HG02973 (cell line): ENCODE data around the gene HOXB2.
"Not testable (repeated sequence)": the region's sequence is repeated elsewhere in the genome, so short reads cannot be mapped to it uniquely, and the experiment has no call there.

Experiments used
- ATAC-seq: cut with Tn5 transposase; IDR thresholded peaks from one replicate; pipeline ENCODE4 v1.9.1; 2021; ENCODE audit warnings: moderate library complexity; ENCODE audit not compliant: unreplicated experiment

Gene HOXB2

GRCh38 chr17:48542114-48542656 is 2.7 kb downstream of the HOXB2 start:
- no peak for ATAC-seq

DNA sequence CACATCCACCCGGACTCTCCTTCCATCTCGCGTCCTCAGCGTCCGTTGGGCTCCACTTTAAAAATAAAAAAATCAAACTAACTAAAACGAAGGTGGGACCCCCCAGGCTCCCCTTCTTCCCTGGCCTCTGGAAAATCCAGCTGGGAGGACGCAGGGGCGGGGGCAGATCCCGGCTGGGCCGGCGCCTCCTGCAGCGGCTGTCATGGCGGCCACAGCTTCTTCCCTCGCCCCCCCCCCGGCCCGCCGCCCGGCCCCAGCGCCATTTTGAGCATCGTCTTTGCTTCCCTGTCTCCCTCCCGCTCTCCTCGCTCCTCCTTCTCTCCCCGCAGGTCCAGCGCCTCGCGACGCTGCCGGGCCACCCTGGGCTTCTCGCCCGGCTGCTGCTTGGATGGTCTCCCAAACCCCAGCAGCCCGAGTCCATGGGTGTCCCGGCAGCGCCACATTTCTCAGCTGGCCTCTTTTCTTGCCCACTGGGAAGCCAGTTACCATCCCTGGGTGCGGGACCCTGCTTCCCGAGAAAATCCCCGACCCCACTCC is 3.3 kb downstream of the HOXB2 start:
- no peak for ATAC-seq

GRCh38 chr17:48541036-48541576 is 3.8 kb downstream of the HOXB2 start:
- no peak for ATAC-seq

DNA sequence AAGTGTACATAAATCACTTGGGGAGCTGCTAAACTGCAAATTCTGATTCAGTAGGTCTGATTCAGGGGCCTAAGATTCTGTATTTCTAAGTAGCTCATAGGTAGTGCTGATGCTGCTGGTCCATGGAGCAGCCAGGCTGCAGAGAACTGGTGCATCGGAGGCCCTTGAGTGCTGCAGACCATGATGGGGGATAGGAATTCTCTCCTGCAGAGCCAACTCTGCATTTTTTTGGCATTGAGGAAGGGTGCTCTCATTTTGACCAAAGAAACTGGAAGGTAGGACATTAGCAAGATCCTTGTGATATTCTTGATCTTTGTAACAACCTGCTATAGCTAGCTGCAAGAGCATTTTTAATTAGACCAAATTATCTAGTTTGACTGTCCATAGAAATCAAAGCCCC is 4.7 kb downstream of the HOXB2 start:
- no peak for ATAC-seq

- ATAC-seq, result no peak
Measured at GRCh38 chr17:48539177-48539576, 5.7 kb downstream of the HOXB2 start.

DNA sequence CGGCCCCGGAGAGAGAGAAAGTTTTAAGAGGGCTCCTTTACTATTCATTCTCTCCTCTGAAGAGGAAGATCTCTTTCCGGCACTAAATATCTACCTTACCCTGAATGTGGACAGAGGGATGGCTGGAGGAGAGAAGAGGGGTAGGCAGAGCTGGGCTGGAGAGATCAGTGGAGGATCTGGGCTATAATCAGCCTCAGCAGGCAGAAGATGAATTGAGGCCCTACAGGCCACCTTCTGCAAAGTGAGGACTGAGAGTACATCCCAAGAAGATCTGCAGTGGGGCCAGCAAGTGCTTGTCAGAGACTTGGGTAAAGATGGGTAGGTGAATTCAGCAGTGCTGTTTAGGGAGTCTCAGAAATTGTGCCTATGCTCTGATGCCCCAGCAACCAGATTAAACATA is 7.6 kb downstream of the HOXB2 start:
- no peak for ATAC-seq

DNA sequence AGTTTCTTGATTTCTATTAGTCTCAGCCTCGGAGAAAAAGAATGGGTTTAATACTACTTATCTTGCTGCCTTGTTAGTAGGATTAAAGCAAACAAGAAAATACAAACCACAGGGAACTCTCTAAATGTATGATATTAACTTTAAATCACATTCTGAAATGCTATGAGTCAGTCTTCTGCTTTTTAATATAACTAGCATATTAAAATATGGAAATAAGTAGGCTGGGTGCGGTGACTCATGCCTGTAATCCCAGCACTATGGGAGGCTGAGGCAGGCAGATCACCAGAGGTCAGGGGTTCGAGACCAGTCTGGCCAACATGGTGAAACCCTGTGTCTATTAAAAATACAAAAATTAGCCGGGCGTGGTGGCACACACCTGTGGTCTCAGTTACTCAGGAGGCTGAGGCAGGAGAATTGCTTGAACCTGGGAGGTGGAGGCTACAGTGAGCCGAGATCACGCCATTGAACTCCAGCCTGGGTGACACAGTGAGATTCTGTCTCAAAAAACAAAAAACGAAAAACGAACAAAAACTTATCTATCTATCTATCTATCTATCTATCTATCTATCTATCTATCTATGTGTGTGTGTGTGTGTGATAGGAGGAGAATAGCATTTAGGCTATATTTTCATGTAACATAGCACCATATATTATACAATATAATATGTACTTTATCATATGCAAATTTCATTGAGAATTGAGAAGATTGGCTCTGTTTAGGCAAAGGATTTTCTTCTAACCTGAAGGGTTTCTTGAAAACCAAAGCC is 8.9 kb downstream of the HOXB2 start:
- ATAC-seq, result not testable (repeated sequence)

- ATAC-seq, result no peak
Measured at GRCh38 chr17:48532261-48532660, 12.6 kb downstream of the HOXB2 start.

DNA sequence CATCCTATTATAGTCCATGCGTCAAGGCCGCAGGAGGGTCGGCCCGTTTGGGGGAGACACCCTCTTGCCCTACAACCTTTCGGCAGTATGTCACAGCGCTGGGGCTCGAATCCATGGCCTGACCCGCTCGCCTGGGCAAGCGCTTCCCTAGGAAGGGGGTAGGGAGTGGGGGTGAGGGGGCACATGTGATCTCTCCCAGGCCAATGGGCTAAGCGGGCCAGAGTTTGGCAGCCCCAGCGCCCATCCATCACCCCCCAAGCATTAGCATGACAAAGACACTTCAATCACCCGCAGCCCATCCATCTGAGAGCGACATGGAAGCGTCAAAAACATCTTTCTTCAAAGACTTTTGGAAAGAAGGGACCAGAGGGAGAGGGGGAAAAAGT is 14.0 kb downstream of the HOXB2 start, which contains the start of gene HOXB1:
Gene HOXB1 (minus strand): TSS at position 125 of the 386 bp plus-strand sequence. CDS start 107 bp downstream, at position 18.
- ATAC-seq, result no peak

DNA sequence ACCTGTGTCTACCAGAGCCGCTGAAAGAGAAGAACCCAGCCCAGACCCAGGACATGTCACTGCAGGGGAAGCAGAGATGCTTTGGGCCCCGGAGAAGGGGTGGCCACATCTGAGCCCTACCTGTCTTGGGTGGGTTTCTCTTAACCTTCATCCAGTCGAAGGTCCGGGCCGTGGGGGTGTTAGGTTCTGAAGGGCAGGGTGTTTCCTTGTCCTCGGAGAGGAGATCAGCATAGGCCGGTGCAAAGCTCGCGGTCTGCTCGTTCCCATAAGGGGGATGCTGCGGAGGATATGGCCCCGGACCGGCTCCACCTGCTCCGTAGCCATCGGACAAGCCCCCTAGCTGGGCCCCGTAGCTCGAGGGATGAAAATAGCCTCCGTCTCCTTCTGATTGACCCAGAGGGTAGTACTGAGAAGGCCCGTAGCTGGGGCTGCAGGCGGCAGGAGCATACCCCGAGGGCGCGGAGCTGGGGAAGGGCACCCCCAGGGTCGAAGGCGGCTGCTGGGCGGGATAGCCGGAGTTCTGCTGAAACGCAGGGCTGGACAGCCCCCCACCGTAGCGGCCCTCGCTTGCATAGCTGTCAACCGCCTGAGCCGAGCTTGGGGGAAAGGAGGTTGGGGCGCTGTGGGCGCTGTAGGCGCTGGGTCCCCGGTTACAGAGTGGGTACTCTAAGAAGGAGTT is 14.6 kb downstream of the HOXB2 start:
- no peak for ATAC-seq

- no peak for ATAC-seq
Measured at GRCh38 chr17:48529683-48530009, 15.3 kb downstream of the HOXB2 start.

DNA sequence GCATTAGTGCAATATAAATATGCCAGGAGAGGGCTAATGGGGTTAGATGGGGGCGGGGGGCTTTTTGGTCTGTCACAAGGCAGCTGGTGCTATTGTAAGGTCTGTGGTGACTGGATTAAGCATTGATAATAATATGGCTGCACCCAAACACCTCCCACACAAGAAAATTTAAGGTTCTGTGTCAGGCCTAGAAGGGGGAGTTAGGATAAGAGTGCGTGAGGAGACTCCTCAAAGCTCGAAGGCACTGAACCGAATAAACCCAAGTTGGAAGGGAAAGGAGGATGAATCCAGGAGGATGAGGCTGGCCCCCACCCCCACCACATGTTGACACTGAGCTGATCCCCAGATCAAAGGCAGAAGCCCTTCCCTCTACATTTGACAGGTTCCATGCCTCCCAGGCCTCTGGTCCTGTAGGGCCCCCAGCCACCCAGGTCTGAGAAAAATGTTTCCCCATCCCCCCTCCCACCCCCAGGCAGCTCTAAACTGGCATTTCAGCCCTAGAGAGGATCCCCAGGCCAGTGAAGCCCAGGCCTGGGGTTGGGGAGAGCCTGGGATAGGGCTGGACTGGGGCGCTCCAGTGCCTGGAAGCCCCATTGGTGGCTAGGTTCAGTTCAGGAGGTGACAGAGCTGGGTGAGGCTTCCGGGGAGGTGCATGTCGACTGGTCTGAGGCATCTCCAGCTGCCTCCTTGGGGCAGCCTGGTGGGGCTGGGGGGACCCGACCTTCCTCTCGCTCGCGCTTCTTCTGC is 15.8 kb downstream of the HOXB2 start:
- ATAC-seq, result no peak

DNA sequence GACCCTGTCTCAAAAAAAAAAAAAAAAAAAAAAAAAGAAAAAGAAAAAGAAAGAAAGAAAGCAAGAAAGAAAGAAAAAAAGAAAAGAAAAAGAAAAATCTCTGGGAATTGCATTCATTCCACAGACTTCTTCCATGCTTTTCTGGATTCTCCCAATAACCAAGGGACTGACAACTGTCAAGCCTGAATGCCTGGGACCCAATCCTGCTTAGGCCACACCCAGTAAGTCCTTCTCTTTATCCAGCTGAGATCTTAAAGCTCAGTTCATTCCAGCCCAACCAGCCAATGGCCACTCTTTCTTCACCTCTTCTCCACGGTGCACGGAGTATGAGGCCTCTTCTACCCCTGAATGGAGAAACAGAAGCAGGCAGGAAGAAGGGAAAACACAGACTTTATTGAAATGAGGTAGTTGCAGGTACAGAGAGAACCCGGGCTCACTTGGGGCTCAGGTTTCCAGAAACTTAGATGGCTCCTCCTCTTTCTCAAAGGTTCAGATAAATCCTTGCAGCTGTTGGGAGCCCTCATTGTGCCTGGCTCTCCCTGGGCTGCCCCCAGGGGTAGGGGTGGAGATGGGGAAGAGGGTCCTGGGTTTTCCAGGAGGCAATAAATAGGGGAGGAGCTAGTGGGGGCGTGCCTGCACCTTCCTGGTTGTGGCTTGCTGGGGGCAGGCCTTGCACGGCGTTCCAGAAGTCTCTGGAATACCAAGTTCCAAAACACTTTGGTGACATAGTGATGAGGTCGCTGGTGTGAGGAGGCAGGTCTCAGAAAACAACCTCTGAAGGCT is 16.6 kb downstream of the HOXB2 start:
- ATAC-seq, result no peak

DNA sequence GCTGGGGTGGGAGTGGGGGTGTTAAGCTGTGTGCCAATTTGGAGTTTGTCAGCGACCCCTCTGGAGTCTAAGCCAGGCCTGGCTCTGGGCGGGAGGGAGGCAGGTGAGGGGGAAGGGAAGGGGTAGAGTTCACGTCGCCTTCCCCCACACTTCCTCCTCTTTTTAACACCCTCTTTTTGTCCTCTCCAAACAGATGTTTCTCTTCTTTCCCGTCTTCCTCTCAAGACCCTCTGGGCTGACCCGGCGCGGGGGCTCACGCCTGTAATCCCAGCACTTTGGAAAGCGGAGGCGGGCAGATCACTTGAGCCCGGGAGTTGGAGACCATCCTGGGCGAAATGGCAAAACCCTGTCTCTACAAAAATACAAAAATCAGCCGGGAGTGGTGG is 17.4 kb downstream of the HOXB2 start:
- no peak for ATAC-seq

DNA sequence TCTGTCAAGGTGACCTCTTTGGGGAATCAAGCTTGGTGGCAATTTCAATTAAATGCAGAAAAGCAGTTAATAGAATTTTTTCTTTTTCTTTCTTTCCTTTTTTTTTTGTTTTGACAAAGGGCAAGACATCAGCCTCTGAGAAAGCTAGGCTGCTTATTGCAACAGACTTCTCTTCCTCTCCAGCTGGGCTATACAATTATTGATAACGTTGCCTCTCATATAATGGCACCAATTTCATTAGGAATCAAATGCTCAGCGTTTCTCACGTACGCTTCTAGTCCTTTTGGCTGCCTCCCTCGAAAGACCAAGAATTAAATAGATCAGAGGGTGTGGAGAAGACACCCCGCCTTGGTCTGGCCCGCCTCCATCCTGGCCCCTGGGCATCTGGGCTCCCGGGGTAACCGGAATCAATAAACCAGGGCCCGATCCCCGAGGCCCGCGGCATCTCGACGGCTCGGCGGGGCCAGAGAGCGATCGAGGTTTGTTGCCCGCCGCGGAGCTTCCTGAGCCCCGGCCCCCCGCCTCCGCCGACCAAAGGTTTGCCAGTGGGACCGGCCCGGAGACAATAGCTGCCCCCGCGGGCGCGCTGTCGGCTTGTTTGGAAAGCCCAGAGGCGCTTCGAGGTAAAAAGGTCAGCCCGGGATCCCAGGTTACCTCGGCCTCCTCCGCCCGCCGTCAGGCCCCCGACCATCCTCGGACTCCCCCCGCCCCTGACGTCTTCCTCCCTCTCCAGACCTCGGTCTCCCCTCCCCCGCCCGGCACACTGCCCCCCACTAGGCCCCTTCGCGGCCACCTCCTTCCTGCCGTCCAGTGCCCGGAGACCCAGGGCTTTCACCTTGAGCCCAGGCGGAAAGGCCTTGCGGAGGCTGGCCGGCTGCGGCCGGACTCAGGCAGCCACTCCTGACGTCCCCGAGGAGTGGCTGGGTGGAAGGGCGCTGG is 18.0 kb downstream of the HOXB2 start:
- ATAC-seq, result no peak

- no peak for ATAC-seq
Measured at GRCh38 chr17:48523010-48523409, 21.9 kb downstream of the HOXB2 start.

DNA sequence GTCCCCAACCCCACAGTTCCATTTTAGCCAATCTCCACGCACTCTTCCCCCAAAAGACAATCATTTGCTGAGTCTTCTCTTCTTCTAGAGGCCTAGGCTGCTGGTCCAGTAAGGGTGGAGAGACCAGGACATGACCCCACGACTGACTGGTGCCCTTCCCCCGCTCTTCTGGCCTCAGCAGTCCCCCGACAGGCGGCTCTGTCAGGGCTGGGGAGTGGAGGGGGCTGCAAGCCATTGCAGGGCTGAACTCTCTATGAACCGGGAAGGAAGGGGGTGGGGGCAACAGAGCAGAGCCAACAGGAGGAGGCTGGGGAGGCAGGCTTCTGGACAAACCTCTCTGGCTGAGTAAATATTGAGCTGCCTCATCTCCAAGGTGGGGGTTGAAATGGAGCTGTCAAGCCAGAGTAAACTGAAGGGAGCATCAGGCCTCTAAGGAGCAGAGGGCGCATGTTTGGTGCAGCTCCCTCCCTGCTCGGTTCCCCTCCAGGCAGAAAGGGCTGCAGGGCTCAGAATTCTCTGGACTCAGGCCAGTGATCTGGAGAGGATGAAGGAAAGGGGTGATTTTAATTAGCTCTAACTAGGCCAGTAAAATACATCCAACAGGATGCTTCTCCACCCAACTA is 22.8 kb downstream of the HOXB2 start:
- no peak for ATAC-seq

GRCh38 chr17:48520631-48521079 is 24.3 kb downstream of the HOXB2 start:
- ATAC-seq, result no peak

- no peak for ATAC-seq
Measured at GRCh38 chr17:48519427-48519826, 25.5 kb downstream of the HOXB2 start.
